HepG2 (cell line): ENCODE results near the gene SPHK1. TPM values are rescaled to one million over a fixed set of nuclear protein-coding genes. Genes with fewer than 3 reads are reported as not detected.

ENCODE experiments used
- ATAD3A ChIP-seq: sonication (generic); formaldehyde crosslinking; IDR thresholded peaks from 2 replicates; pipeline ENCODE4 v1.4.0; 2020; ENCODE audit warnings: missing genetic modification reagents
- HNRNPK ChIP-seq: fragments of 200-400 bp; formaldehyde crosslinking; IDR thresholded peaks from 2 replicates; pipeline ENCODE4 v1.6.1; 2018; ENCODE audit warnings: low read length, low read depth, moderate library complexity, mild to moderate bottlenecking; ENCODE audit not compliant: poor library complexity, severe bottlenecking
- HNRNPUL1 ChIP-seq: fragments of 200-400 bp; formaldehyde crosslinking; IDR thresholded peaks from 2 replicates; pipeline ENCODE4 v1.6.1; 2017; ENCODE audit warnings: low read depth, mild to moderate bottlenecking, low read length, moderate library complexity
- IRX3 ChIP-seq: sonication (generic); formaldehyde crosslinking; IDR thresholded peaks from 2 replicates; pipeline ENCODE4 v1.8.1; 2023; ENCODE audit warnings: mild to moderate bottlenecking, low read depth, missing genetic modification reagents, borderline replicate concordance
- MAZ ChIP-seq, 2 experiments: sonication (generic) in 1 of 2; formaldehyde crosslinking in 1 of 2; IDR thresholded peaks; 2 replicates each; pipeline versions ENCODE4 v1.5.0 to v1.6.1; 2012 to 2020; ENCODE audit warnings: low read depth in 2 of 2, mild to moderate bottlenecking in 2 of 2, borderline replicate concordance in 1 of 2, improper control_type of control experiment in 1 of 2, low read length in 1 of 2, missing genetic modification reagents in 1 of 2, moderate library complexity in 1 of 2
- NBN ChIP-seq: fragments of 450-650 bp; conservative IDR thresholded peaks from 2 replicates; pipeline ENCODE4 v1.6.1; 2017
- ONECUT2 ChIP-seq: sonication (generic); formaldehyde crosslinking; IDR thresholded peaks from 2 replicates; pipeline ENCODE4 v1.4.0; 2020; ENCODE audit warnings: missing genetic modification reagents
- PBX3 ChIP-seq: sonication (generic); formaldehyde crosslinking; IDR thresholded peaks from 2 replicates; pipeline ENCODE4 v1.8.1; 2023; ENCODE audit warnings: missing genetic modification reagents, inconsistent platforms, borderline replicate concordance
- PRPF4 ChIP-seq: fragments of 200-400 bp; formaldehyde crosslinking; IDR thresholded peaks from 2 replicates; pipeline ENCODE4 v1.6.1; 2016; ENCODE audit warnings: low read length, low read depth; ENCODE audit not compliant: poor library complexity, severe bottlenecking
- RBAK ChIP-seq: sonication (generic); formaldehyde crosslinking; IDR thresholded peaks from 2 replicates; pipeline ENCODE4 v1.5.1; 2020; ENCODE audit warnings: mild to moderate bottlenecking, missing genetic modification reagents
- RFX1 ChIP-seq: fragments of 450-650 bp; IDR thresholded peaks from 2 replicates; pipeline ENCODE4 v1.6.1; 2017
- STAT6 ChIP-seq: sonication (generic); formaldehyde crosslinking; IDR thresholded peaks from 2 replicates; pipeline ENCODE4 v1.4.0; 2020; ENCODE audit warnings: missing genetic modification reagents, mild to moderate bottlenecking, borderline replicate concordance
- SUZ12 ChIP-seq: fragments of 150-350 bp; IDR thresholded peaks from 2 replicates; pipeline ENCODE4 v1.6.1; 2014; ENCODE audit warnings: low read depth, low read length
- TERF1 ChIP-seq: sonication (generic); formaldehyde crosslinking; IDR thresholded peaks from 2 replicates; pipeline ENCODE4 v1.8.0; 2022; ENCODE audit warnings: mild to moderate bottlenecking, missing genetic modification reagents, moderate library complexity
- U2AF2 ChIP-seq: fragments of 200-400 bp; formaldehyde crosslinking; IDR thresholded peaks from 2 replicates; pipeline ENCODE4 v1.6.1; 2017; ENCODE audit warnings: low read depth, mild to moderate bottlenecking, low read length
- YEATS4 ChIP-seq: sonication (generic); formaldehyde crosslinking; IDR thresholded peaks from 2 replicates; pipeline ENCODE4 v1.4.0; 2020; ENCODE audit warnings: missing genetic modification reagents, borderline replicate concordance
- ZBTB25 ChIP-seq: IDR thresholded peaks from 2 replicates; pipeline ENCODE4 v1.6.1; 2018; ENCODE audit warnings: missing genetic modification reagents
- ZNF121 ChIP-seq: sonication (generic); formaldehyde crosslinking; IDR thresholded peaks from 2 replicates; pipeline ENCODE4 v1.5.0; 2020; ENCODE audit warnings: mild to moderate bottlenecking, missing genetic modification reagents
- ZNF33A ChIP-seq: sonication (generic); formaldehyde crosslinking; IDR thresholded peaks from 2 replicates; pipeline ENCODE4 v1.5.1; 2020; ENCODE audit warnings: missing genetic modification reagents, mild to moderate bottlenecking, moderate library complexity, borderline replicate concordance
- ZSCAN12 ChIP-seq: sonication (generic); formaldehyde crosslinking; IDR thresholded peaks from 2 replicates; pipeline ENCODE4 v1.9.0; 2021; ENCODE audit warnings: mild to moderate bottlenecking, missing genetic modification reagents
- polyA plus RNA-seq, 8 experiments: library from polyadenylated mRNA; depleted of rRNA in 3 of 8; stranded (reverse) in 7 of 8; unstranded in 1 of 8; fragments of >200 nt; fragmentation: Illumina TruSeq in 4 of 8; extraction: Trizol in 4 of 8; gene quantifications; 2 replicates each; pipeline versions ENCODE4 v1.2.1 to v1.2.3, GENCODE V29; 2011 to 2016; ENCODE audit warnings: low read depth in 4 of 8, missing spikeins in 1 of 8, mixed read lengths in 1 of 8; ENCODE audit not compliant: insufficient read depth in 1 of 8
- total RNA-seq, 5 experiments: library from RNA; depleted of rRNA; stranded (reverse); fragments of >200 nt; fragmentation: Illumina TruSeq; extraction: Trizol; gene quantifications; 2 replicates each; pipeline ENCODE4 v1.2.3, GENCODE V29; 2016; ENCODE audit warnings: low read depth in 1 of 5
- TF ChIP-seq, protein P1 (sequence below): sonication (generic); formaldehyde crosslinking; IDR thresholded peaks from 2 replicates; pipeline ENCODE4 v1.5.1; 2020; ENCODE audit warnings: mild to moderate bottlenecking, missing genetic modification reagents, borderline replicate concordance

Gene SPHK1
- total and polyA plus RNA-seq, 2 of the 13 experiments (the other 11 are each of a cell fraction or from before 2014, with no cell fraction given): 129 to 160 TPM

DNA sequence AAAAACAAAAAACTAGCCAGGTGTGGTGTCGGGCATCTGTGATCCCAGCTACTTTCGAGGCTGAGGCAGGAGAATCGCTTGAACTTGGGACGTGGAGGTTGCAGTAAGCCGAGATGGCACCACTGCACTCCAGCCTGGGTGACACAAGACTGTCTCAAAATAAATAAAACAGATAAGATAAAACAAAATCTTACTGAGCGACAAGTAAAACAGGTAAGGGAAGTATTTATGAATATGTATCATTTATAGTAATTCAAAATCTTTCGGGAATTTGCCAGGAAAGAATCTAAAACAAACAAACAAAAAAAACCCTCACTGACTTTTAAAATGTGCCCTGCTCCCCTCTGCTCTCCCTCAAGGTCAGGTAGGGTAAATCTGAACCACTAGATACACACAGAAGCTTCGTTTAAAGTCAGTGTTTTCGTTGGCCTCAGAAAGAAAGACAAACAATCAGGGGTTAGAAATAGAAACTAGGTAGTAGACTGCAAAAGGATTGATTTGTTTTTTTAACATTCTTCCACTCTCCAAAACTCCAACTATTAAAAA lies 32.8 kb upstream of the SPHK1 start (continued):
- TF ChIP-seq HNRNPK (no peak), NBN (no peak), RFX1 (no peak), ZNF33A (CRISPR knock-in tag) (0 out of 2 replicates have a peak, but pooled peaks have one; percentile 78), ZNF121 (CRISPR knock-in tag) (no peak), YEATS4 (CRISPR knock-in tag) (0 out of 2 replicates have a peak, but pooled peaks have one; percentile 31), HNRNPUL1 (no peak), STAT6 (CRISPR knock-in tag) (no peak), ATAD3A (CRISPR knock-in tag) (no peak), RBAK (no peak), U2AF2 (no peak), PBX3 (no peak), TERF1 (CRISPR knock-in tag) (no peak), SUZ12 (no peak), ZBTB25 (CRISPR knock-in tag) (peak; percentile 83; the same call in 1 of the 2 replicates), IRX3 (no peak), MAZ (IDR thresholded peaks at IDR 0.05; ENCODE audit: borderline replicate concordance, low read depth, low read length) (no peak), MAZ (CRISPR knock-in tag; IDR thresholded peaks at IDR 0.05; ENCODE audit: low read depth) (no peak), ONECUT2 (CRISPR knock-in tag) (no peak), ZSCAN12 (CRISPR knock-in tag) (0 out of 2 replicates have a peak, but pooled peaks have one; percentile 31), PRPF4 (no peak)
- TF ChIP-seq, protein P1, sequence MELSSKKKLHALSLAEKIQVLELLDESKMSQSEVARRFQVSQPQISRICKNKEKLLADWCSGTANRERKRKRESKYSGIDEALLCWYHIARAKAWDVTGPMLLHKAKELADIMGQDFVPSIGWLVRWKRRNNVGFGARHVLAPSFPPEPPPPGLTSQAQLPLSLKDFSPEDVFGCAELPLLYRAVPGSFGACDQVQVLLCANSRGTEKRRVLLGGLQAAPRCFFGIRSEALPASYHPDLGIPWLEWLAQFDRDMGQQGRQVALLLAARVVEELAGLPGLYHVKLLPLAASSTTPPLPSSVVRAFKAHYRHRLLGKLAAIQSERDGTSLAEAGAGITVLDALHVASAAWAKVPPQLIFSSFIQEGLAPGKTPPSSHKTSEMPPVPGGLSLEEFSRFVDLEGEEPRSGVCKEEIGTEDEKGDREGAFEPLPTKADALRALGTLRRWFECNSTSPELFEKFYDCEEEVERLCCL (CRISPR knock-in tag): no peak
